IMR-90 (cell line): Measurements from ENCODE around the gene PIGU. TPM values are rescaled to one million over a fixed set of nuclear protein-coding genes. Genes with fewer than 3 reads are reported as not detected.

Experiments
- ATAC-seq: fragments of 200-7000 bp; cut with Tn5 transposase; 2 replicates; pipeline ENCODE4 v1.9.1; 2020; ENCODE audit warnings: low read depth, mild to moderate bottlenecking, moderate library complexity
- BruUV-seq: library from RNA; stranded (reverse); fragments of 400-500 nt; replicated peaks from 2 replicates; lab custom pipeline; 2021; lab: Mats Ljungman, UMichigan
- CTCF ChIA-PET: fragments of 300-600 bp; formaldehyde crosslinking; extraction: SDS; loops from one replicate; lab custom pipeline; 2021; ENCODE audit warnings: antibody characterized with exemption; lab: Yijun Ruan, JAX
- POLR2A ChIA-PET: fragments of 300-600 bp; sonication (Branson Sonifier 250); formaldehyde crosslinking; loops from one replicate; lab custom pipeline; 2022; ENCODE audit warnings: antibody characterized with exemption; ENCODE audit not compliant: unreplicated experiment; lab: Charles Lee
- DNase-seq: peaks from one replicate; pipeline ENCODE4 v3.0.0; 2013
- H2AFZ ChIP-seq: replicated peaks from 2 replicates; pipeline ENCODE3; 2013; ENCODE audit warnings: low read length, mild to moderate bottlenecking; ENCODE audit not compliant: poor library complexity
- H2AK5ac ChIP-seq: 2 replicates; pipeline ENCODE4 v1.6.1; 2013; ENCODE audit warnings: low read depth, low read length, inconsistent platforms
- H2AK9ac ChIP-seq: replicated peaks from 2 replicates; pipeline ENCODE3; 2013; ENCODE audit warnings: mild to moderate bottlenecking, low read depth, low read length, moderate library complexity; ENCODE audit not compliant: poor library complexity
- H2BK120ac ChIP-seq: 2 replicates; pipeline ENCODE4 v1.6.1; 2013; ENCODE audit warnings: low read depth, low read length, inconsistent platforms
- H2BK15ac ChIP-seq: 3 replicates; pipeline ENCODE4 v1.6.1; 2013; ENCODE audit warnings: low read depth, low read length, inconsistent platforms
- H2BK20ac ChIP-seq: 2 replicates; pipeline ENCODE4 v1.6.1; 2013; ENCODE audit warnings: low read depth, mild to moderate bottlenecking, inconsistent platforms, low read length, moderate library complexity
- H2BK5ac ChIP-seq: 2 replicates; pipeline ENCODE4 v1.6.1; 2013; ENCODE audit warnings: mild to moderate bottlenecking, low read depth, low read length, inconsistent platforms; ENCODE audit not compliant: poor library complexity, severe bottlenecking
- H3K14ac ChIP-seq: replicated peaks from 2 replicates; pipeline ENCODE4 v1.6.1; 2013; ENCODE audit warnings: low read depth, low read length, inconsistent platforms
- H3K18ac ChIP-seq: 2 replicates; pipeline ENCODE4 v1.6.1; 2013; ENCODE audit warnings: low read depth, low read length, control low read depth
- H3K23ac ChIP-seq: 2 replicates; pipeline ENCODE4 v1.6.1; 2013; ENCODE audit warnings: low read depth, low read length, inconsistent platforms
- H3K27ac ChIP-seq: 2 replicates; pipeline ENCODE4 v1.5.1; 2013; ENCODE audit warnings: mild to moderate bottlenecking, control low read depth, low read length; ENCODE audit not compliant: insufficient read depth
- H3K27me3 ChIP-seq: 2 replicates; pipeline ENCODE4 v1.6.1; 2013; ENCODE audit warnings: low read length; ENCODE audit not compliant: control insufficient read depth, insufficient read depth
- H3K36me3 ChIP-seq: 2 replicates; pipeline ENCODE4 v1.6.1; 2013; ENCODE audit warnings: low read length, mixed read lengths; ENCODE audit not compliant: control insufficient read depth, insufficient read depth
- H3K4ac ChIP-seq: 2 replicates; pipeline ENCODE4 v1.6.1; 2013; ENCODE audit warnings: low read depth, low read length, inconsistent platforms
- H3K4me1 ChIP-seq: 2 replicates; pipeline ENCODE4 v1.6.1; 2013; ENCODE audit warnings: low read length, mixed read lengths; ENCODE audit not compliant: control insufficient read depth, insufficient read depth
- H3K4me2 ChIP-seq: 2 replicates; pipeline ENCODE4 v1.6.1; 2013; ENCODE audit warnings: low read depth, mild to moderate bottlenecking, control low read depth, low read length, moderate library complexity
- H3K4me3 ChIP-seq: 2 replicates; pipeline ENCODE4 v1.5.1; 2013; ENCODE audit warnings: low read depth, mild to moderate bottlenecking, control low read depth, low read length, moderate library complexity; ENCODE audit not compliant: insufficient read depth
- H3K56ac ChIP-seq: 2 replicates; pipeline ENCODE4 v1.6.1; 2013; ENCODE audit warnings: low read length, inconsistent platforms; ENCODE audit not compliant: insufficient read depth; ENCODE audit errors: extremely low read depth
- H3K79me1 ChIP-seq, 2 experiments: 2 replicates each; pipeline ENCODE4 v1.6.1; 2013; ENCODE audit warnings: low read length in 2 of 2, inconsistent platforms in 1 of 2, low read depth in 1 of 2
- H3K9ac ChIP-seq: 2 replicates; pipeline ENCODE4 v1.6.1; 2013; ENCODE audit warnings: low read depth, low read length, control low read depth
- H3K9me1 ChIP-seq: 2 replicates; pipeline ENCODE4 v1.6.1; 2013; ENCODE audit warnings: low read length, inconsistent platforms; ENCODE audit not compliant: insufficient read depth
- H3K9me3 ChIP-seq: 2 replicates; pipeline ENCODE4 v1.6.1; 2013; ENCODE audit warnings: low read length; ENCODE audit not compliant: control insufficient read depth, insufficient read depth
- H4K20me1 ChIP-seq: 2 replicates; pipeline ENCODE4 v1.6.1; 2013; ENCODE audit warnings: low read length, inconsistent platforms; ENCODE audit not compliant: insufficient read depth
- H4K5ac ChIP-seq: 2 replicates; pipeline ENCODE4 v1.6.1; 2013; ENCODE audit warnings: mild to moderate bottlenecking, low read depth, low read length, control low read depth
- H4K8ac ChIP-seq, 2 experiments: 2 replicates each; pipeline ENCODE4 v1.6.1; 2013; ENCODE audit warnings: low read depth in 2 of 2, low read length in 2 of 2, control low read depth in 1 of 2, inconsistent platforms in 1 of 2
- H4K91ac ChIP-seq: 2 replicates; pipeline ENCODE4 v1.6.1; 2013; ENCODE audit warnings: low read depth, low read length, inconsistent platforms; ENCODE audit not compliant: insufficient read depth
- BHLHE40 ChIP-seq: fragments of 150-350 bp; IDR thresholded peaks from 2 replicates; pipeline ENCODE4 v1.6.1; 2016; ENCODE audit warnings: mild to moderate bottlenecking, low read depth, low read length
- CHD1 ChIP-seq: IDR thresholded peaks from 2 replicates; pipeline ENCODE4 v1.6.1; 2012; ENCODE audit warnings: low read depth, low read length, improper control_type of control experiment
- ELK1 ChIP-seq: fragments of 150-350 bp; IDR thresholded peaks from 2 replicates; pipeline ENCODE4 v1.6.1; 2016; ENCODE audit warnings: low read depth, mild to moderate bottlenecking, low read length, moderate library complexity, borderline replicate concordance
- MAZ ChIP-seq: IDR thresholded peaks from 2 replicates; pipeline ENCODE4 v1.6.1; 2012; ENCODE audit warnings: low read depth, mild to moderate bottlenecking, low read length, improper control_type of control experiment, moderate library complexity, borderline replicate concordance
- POLR2A ChIP-seq: IDR thresholded peaks from 2 replicates; pipeline ENCODE4 v1.6.1; 2012; ENCODE audit warnings: mild to moderate bottlenecking, low read depth, low read length
- RAD21 ChIP-seq: IDR thresholded peaks from 2 replicates; pipeline ENCODE4 v1.6.1; 2012; ENCODE audit warnings: low read length, improper control_type of control experiment
- RCOR1 ChIP-seq: IDR thresholded peaks from 2 replicates; pipeline ENCODE4 v1.6.1; 2012; ENCODE audit warnings: mild to moderate bottlenecking, low read length, improper control_type of control experiment; ENCODE audit not compliant: insufficient replicate concordance
- WGBS, 2 experiments: methylation state at CpG; one replicate each; pipeline versions ENCODE4 v1.1.5 to v1.1.7; 2013; ENCODE audit warnings: missing lambda C conversion rate in 2 of 2; ENCODE audit not compliant: insufficient read length in 1 of 2; ENCODE audit errors: extremely low coverage in 2 of 2; 5-methylcytosine and 5-hydroxymethylcytosine counted together
- dilution Hi-C: fragments of 300-500 bp; cut with HindIII; formaldehyde crosslinking; loops from one replicate; pipeline ENCODE4 v1.14.3; 2018; ENCODE audit warnings: low sequenced_read_pairs; ENCODE audit not compliant: unreplicated experiment
- in situ Hi-C: fragments of 300-500 bp; cut with MboI; formaldehyde crosslinking; loops from 3 replicates; pipeline ENCODE4 v1.14.3; 2019; ENCODE audit warnings: low sequenced_read_pairs, inconsistent platforms, mixed read lengths
- intact Hi-C: fragments of 100-400 bp; cut with micrococcal nuclease; formaldehyde crosslinking; loops from 2 replicates; pipeline ENCODE4 v1.10.0; 2022
- polyA plus RNA-seq, 3 experiments: library from polyadenylated mRNA; depleted of rRNA; stranded (reverse); fragments of >200 nt; gene quantifications; 2 replicates each; pipeline ENCODE4 v1.2.3, GENCODE V29; 2012; ENCODE audit warnings: low replicate concordance in 1 of 3
- total RNA-seq: library from RNA; depleted of rRNA; stranded (reverse); fragments of >200 nt; gene quantifications from 2 replicates; pipeline ENCODE4 v1.2.3, GENCODE V29; 2012

Gene PIGU
- total and polyA plus RNA-seq, 2 of the 4 experiments (the other 2 are of a cell fraction) = 11.1 to 31.1 TPM

- no peaks in the 10 kb centered on the region for H3K27me3 ChIP-seq
- peak overlapping the region; percentile 87 for H2BK120ac ChIP-seq
- no TSS peak for BruUV-seq
- ATAC-seq = no peak
- H4K91ac ChIP-seq = peak overlapping the region; percentile 91
- H3K14ac ChIP-seq = peak overlapping the region; percentile 73
- peak overlapping the region; percentile 89 for H3K4ac ChIP-seq
- H3K9ac ChIP-seq = no peak overlapping the region; the same call in 1 of the 2 replicates
- in situ Hi-C loops (no loop called here), dilution Hi-C loops (no loop called here), intact Hi-C loops (no loop called here)
- no peak overlapping the region for H3K4me3 ChIP-seq
- peak overlapping the region; percentile 67; the same call in 1 of the 2 replicates for H3K56ac ChIP-seq
- H2BK5ac ChIP-seq = peak overlapping the region; percentile 92
- H3K36me3 ChIP-seq = peaks cover 49% of the 10 kb centered on the region
- no peak for TF ChIP-seq POLR2A
- TF ChIP-seq ELK1 = no peak
- TF ChIP-seq MAZ = no peak
- no peak for TF ChIP-seq RAD21
- TF ChIP-seq CHD1 = no peak
- TF ChIP-seq RCOR1 = no peak
- TF ChIP-seq BHLHE40 = no peak
- H2BK15ac ChIP-seq = peak overlapping the region; percentile 63; the same call in 2 of the 3 replicates
- ChIA-PET CTCF (interaction anchor here (2.1 kb wide), 1 partner anchor 215 kb away, joined by 12 read pairs; no protein-coding TSS in a partner anchor), POLR2A (no interaction called here)
- peak overlapping the region; percentile 88 for H2BK20ac ChIP-seq
- peak overlapping the region; percentile 14; the same call in 1 of the 2 replicates for H3K4me2 ChIP-seq
- 93% methylated on average over 4 of the region's 10 CpGs; no CpG with 5 or more reads in 1 of the 2 experiments for WGBS, 2 experiments
- H2AK5ac ChIP-seq = peak overlapping the region; percentile 90
- H3K27ac ChIP-seq = peak overlapping the region; percentile 87
- H3K9me3 ChIP-seq = no peaks in the 10 kb centered on the region
- DNase-seq = no peak
- peaks cover 29% of the 10 kb centered on the region for H4K20me1 ChIP-seq
- H3K18ac ChIP-seq = peak overlapping the region; percentile 91
- H3K4me1 ChIP-seq = peaks cover 44% of the 10 kb centered on the region
- H3K23ac ChIP-seq = peak overlapping the region; percentile 87
- H2AFZ ChIP-seq = no peak overlapping the region
- no peak overlapping the region for H2AK9ac ChIP-seq
- H4K8ac ChIP-seq = peak overlapping the region; percentile 25 to 72; a peak in 3 of 4 replicates
- peak overlapping the region; percentile 57 for H4K5ac ChIP-seq
- peaks cover 59 to 86% of the 10 kb centered on the region in 2 experiments for H3K79me1 ChIP-seq
- H3K9me1 ChIP-seq = peaks cover 60% of the 10 kb centered on the region
Measured at GRCh38 chr20:34527016-34527415, 149.9 kb downstream of the PIGU start.
